Measurements from ENCODE around the gene DENND10.
"Not testable (repeated sequence)": the region's sequence is repeated elsewhere in the genome, so short reads cannot be mapped to it uniquely, and the experiment has no call there.

The DENND10 gene

DNA sequence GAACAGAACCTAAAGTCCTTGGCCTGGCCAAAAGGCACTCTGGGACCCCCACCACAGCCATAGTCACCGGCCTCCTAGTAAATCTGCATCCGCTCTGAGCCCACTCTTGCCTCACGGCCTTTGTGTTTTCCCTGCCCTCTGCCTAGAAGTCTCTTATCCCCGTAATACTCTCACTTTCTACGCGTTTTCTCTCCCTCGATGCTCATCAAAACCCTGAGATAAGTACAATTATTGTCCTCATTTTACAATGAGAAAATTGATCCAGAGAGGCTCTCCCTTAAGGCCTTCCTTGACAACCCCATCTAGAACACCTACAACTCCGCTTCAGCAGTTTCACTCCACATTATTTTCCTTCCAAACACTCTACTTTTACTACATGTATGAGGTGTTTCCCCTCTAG, 63.1 kb downstream of the DENND10 start:
- DNase-seq (ENCODE audit: low read depth), result no peak

GRCh38 chr10:119174109-119174508, 70.2 kb downstream of the DENND10 start:
- peak; percentile 23 for DNase-seq (ENCODE audit: low read depth)

- DNase-seq (ENCODE audit: low read depth), result peak; percentile 92
These were observed 72.3 kb downstream of the DENND10 start for GRCh38 chr10:119176166-119176565.

DNA sequence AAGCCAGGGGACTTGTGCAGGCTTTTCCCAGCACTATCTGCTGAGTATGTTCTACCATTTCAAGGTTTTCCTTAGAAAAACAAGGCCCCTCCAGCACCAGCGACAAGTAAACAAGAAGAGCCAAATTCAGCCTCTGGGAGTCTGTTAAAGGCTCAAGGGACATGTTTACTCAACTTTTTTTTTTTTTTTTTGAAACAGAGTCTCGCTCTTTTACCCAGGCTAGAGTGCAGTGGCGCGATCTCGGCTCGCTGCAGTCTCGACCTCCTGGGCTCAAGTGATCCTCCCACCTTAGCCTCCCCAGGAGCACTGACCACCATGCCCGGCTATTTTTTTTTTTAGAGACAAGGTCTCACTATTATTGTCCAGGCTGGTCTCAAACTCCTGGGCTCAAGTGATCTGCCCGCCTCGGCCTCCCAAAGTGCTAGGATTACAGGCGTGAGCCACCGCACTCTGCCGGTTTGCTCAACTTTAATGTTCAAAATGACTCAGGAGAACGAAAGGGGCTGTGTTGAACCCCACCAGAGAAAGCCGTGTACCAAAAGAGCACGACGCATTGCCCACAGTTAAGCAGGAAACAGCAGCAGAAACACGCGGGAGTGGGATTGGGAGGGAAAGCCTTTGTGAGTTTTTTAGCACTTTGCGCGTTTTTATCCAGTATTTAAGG, 73.9 kb downstream of the DENND10 start:
- peak; percentile 42 for DNase-seq (ENCODE audit: low read depth)

DNA sequence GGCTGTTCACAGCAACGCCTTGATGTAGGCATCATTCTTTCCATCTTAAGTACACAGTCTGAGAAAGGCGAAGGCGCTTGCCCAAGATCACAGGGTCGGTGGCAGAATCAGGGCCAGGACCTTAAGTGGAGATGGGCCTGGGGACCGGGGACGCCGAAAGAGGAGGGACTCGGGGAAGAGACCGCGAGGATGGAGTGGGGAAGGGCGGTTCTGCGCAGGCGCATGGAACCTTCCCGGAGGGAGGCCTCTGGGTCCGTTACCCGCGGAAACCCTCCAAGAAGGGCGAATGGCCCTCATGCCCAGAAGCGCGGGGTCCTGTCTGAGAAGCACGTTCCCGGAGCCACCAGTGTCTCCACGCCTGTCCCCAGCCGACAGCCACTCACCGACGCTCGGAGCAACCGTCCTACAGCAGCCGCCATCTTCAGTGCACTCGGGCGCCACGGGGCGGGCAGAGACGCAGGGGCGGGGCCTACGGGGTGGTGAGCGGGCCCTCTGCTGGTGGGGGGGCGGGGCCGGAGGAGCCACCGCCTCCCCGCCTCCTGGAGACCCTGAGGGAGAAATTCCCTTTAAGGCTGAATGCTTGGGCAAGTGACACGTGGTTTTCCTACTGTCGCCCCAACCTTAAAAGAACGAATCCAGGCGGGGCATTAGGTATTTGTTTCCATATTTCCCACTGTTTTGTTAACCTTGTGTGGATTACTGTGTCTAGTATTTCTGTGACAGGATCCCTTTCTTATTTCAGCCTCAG, 74.6 kb downstream of the DENND10 start, which contains the start of gene PRDX3:
Gene PRDX3 (minus strand): TSS at position 441 of the 748 bp plus-strand sequence. CDS start 22 bp downstream, at position 419.
- DNase-seq (ENCODE audit: low read depth), result peak; percentile 76

DNA sequence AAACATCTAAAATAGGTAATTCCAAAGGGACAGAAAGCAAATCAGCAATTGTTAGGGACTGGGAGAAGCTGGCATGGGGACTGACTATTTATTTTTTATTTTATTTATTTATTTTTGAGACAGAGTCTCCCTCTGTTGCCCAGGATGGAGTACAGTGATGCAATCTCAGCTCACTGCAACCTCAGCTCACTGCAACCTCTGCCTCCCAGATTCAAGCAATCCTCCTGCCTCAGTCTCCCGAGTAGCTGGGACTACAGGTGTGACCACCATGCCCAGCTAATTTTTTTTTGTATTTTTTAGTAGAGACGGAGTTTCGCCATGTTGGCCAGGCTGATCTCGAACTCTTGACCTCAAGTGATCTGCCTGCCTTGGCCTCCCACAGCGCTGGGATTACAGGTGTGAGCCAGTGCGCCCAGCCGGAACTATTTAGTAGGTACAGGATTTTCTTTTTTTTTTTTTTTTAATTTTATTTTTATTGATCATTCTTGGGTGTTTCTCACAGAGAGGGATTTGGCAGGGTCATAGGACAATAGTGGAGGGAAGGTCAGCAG, 77.0 kb downstream of the DENND10 start:
- DNase-seq (ENCODE audit: low read depth), result not testable (repeated sequence)

- DNase-seq (ENCODE audit: low read depth), result no peak
These were observed 79.9 kb downstream of the DENND10 start for GRCh38 chr10:119183664-119184412.
